PC-3 (cell line): Measurements from ENCODE around the gene PIMREG.
A peak's percentile ranks its signal among the peaks of the same experiment; 100 is the strongest.

Source experiments
- EZH2 ChIP-seq: fragments of 300-600 bp; sonication (generic); IDR thresholded peaks from one replicate; pipeline ENCODE4 v1.6.1; 2017; ENCODE audit warnings: antibody characterized with exemption, mild to moderate bottlenecking, low read length; ENCODE audit not compliant: unreplicated experiment
- TF ChIP-seq, protein P1 (sequence below): fragments of 300-600 bp; sonication (generic); conservative IDR thresholded peaks from 2 replicates; pipeline ENCODE4 v1.5.1; 2017; ENCODE audit warnings: antibody characterized with exemption, low read depth, mild to moderate bottlenecking, low read length

- TF ChIP-seq, protein P1, sequence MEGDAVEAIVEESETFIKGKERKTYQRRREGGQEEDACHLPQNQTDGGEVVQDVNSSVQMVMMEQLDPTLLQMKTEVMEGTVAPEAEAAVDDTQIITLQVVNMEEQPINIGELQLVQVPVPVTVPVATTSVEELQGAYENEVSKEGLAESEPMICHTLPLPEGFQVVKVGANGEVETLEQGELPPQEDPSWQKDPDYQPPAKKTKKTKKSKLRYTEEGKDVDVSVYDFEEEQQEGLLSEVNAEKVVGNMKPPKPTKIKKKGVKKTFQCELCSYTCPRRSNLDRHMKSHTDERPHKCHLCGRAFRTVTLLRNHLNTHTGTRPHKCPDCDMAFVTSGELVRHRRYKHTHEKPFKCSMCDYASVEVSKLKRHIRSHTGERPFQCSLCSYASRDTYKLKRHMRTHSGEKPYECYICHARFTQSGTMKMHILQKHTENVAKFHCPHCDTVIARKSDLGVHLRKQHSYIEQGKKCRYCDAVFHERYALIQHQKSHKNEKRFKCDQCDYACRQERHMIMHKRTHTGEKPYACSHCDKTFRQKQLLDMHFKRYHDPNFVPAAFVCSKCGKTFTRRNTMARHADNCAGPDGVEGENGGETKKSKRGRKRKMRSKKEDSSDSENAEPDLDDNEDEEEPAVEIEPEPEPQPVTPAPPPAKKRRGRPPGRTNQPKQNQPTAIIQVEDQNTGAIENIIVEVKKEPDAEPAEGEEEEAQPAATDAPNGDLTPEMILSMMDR = peak; percentile 84
- TF ChIP-seq EZH2 = no peak
These were observed 29.0 kb downstream of the PIMREG start for GRCh38 chr17:6473128-6473767.
